Measurements from ENCODE around the gene DEFB108B.
"Not testable (repeated sequence)": the region's sequence is repeated elsewhere in the genome, so short reads cannot be mapped to it uniquely, and the experiment has no call there.

Gene DEFB108B

GRCh38 chr11:71821539-71821938, 11.5 kb upstream of the DEFB108B start:
- not testable (repeated sequence) for DNase-seq (ENCODE audit: low read depth)

- DNase-seq (ENCODE audit: low read depth): not testable (repeated sequence)
Measured at GRCh38 chr11:71829247-71829646, 3.8 kb upstream of the DEFB108B start.

DNA sequence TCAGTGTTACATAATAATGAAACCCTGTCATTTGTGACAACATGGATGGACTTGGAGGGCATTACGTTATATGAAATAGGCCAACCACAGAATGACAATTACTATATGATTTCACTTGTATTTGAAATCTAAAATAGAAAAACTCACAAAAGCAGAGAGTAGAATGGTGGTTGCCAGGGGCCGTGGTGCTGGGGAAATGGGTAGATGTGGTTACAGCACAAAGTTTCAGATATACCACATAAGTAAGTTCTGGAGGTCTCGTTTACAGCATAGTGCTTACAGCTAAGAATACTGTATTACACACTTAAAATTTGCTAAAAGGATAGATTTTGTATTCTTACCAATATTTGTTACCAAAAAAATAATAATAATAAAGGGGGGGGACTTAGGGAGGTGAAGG, 3.3 kb upstream of the DEFB108B start:
- DNase-seq (ENCODE audit: low read depth): not testable (repeated sequence)

- not testable (repeated sequence) for DNase-seq (ENCODE audit: low read depth)
Measured at GRCh38 chr11:71842720-71843119, 9.7 kb downstream of the DEFB108B start.

DNA sequence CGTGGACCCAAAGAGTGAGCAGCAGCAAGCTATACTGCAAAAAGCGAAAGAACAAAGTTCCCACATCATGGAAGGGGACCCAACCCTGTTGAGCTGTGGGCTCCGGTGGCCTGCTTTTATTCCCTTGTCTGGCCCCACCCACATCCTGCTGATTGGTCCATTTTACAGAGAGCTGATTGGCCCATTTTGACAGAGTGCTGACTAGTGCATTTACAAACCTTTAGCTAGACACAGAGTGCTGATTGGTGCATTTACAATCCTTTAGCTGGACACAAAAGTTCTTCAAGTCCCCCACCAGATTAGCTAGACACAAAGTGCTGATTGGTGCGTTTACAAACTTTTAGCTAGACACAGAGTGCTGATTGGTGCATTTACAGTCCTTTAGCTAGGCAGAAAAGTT, 10.4 kb downstream of the DEFB108B start:
- DNase-seq (ENCODE audit: low read depth): not testable (repeated sequence)

DNA sequence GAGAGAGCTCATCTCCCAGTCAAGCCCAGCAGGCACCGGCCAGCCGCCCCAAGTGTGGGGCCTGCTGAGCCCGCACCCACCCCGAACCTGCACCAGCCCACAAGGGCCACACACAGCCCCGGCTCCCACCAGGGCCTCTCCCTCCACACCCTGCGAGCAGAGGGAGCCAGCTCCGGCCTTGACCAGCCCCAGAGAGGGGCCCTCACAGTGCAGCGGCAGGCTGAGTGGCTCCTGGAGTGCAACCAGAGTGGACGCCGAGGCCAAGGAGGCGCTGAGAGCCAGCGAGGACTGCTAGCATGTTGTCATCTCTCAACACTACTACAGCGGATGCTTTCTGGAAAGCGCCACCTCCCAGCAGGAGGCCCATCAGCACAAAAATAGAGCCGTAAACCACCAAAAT, 10.9 kb downstream of the DEFB108B start:
- DNase-seq (ENCODE audit: low read depth): no peak

DNA sequence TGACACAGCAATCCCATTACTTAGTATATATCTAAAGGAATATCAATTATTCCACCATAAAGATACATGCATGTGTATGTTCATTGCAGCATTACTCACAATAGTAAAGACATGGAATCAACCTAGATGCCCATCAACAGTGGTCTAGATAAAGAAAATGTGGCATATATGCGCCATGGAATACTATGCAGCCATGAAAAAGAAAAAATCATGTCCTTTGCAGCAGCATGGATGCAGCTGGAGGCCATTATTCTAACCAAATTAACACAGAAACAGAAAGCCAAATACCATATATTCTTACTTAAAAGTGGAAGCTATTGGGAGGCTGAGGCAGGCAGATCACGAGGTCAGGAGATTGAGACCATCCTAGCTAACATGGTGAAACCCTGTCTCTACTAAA, 20.9 kb downstream of the DEFB108B start:
- not testable (repeated sequence) for DNase-seq (ENCODE audit: low read depth)

- not testable (repeated sequence) for DNase-seq (ENCODE audit: low read depth)
Measured at GRCh38 chr11:71855880-71856279, 22.9 kb downstream of the DEFB108B start.

- DNase-seq (ENCODE audit: low read depth): not testable (repeated sequence)
Measured at GRCh38 chr11:71860835-71861234, 27.8 kb downstream of the DEFB108B start.

GRCh38 chr11:71863978-71864627, 31.1 kb downstream of the DEFB108B start:
- DNase-seq (ENCODE audit: low read depth): not testable (repeated sequence)

- DNase-seq (ENCODE audit: low read depth): not testable (repeated sequence)
Measured at GRCh38 chr11:71867209-71867608, 34.2 kb downstream of the DEFB108B start.

GRCh38 chr11:71869931-71870330, 36.9 kb downstream of the DEFB108B start:
- not testable (repeated sequence) for DNase-seq (ENCODE audit: low read depth)

- DNase-seq (ENCODE audit: low read depth): not testable (repeated sequence)
Measured at GRCh38 chr11:71870661-71871060, 37.7 kb downstream of the DEFB108B start.

DNA sequence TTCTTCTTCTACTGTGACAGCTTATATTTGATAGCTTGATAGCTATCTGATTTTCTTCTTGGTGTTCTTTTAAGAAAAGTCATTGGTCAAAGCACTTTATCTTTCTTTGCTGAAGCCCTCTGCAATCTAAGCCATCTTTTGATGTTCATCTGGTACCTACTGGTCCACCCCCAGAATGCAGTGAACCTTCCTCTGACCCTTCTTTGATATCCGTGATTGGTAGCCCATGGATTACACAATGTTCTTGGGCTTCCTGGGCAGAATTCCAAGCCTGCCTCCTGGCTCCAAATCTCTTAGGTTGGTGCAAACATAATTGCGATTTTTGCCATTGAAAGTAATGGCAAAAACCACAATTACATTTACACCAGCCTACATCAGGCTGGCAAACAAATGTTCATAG, 43.3 kb downstream of the DEFB108B start:
- not testable (repeated sequence) for DNase-seq (ENCODE audit: low read depth)

GRCh38 chr11:71878059-71878458, 45.1 kb downstream of the DEFB108B start, which contains the start of gene DEFB131B:
DEFB131B (plus strand) TSS chr11:71878453; CDS start chr11:71878453, 0 bp downstream.
- not testable (repeated sequence) for DNase-seq (ENCODE audit: low read depth)

DNA sequence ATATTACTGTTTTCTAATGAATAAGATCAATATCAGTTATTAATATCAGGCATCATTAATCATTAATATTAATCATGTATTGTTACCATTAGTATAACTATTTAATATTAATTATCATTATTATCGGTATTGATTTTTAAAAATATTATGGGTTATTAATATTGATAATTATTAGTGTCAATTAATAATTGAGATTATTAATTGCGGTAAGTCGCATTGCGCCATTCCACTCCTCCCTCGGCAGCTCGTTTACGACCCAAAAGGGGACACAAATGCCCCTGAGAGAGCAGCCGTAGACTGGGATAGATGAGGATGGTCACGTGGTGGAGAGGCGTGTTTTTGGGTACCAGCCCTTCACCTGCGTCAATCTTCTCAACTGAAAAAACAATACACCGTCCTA, 52.8 kb downstream of the DEFB108B start:
- DNase-seq (ENCODE audit: low read depth): not testable (repeated sequence)

Data from activated T-cell treated with anti-CD3 and anti-CD28 coated beads for 1 hour (primary cell).